GM18505 (cell line): ENCODE results near the gene KCNIP3.

Experiments
- ATAC-seq: cut with Tn5 transposase; IDR thresholded peaks from one replicate; pipeline ENCODE4 v1.9.1; 2021; ENCODE audit not compliant: unreplicated experiment
- POLR2A ChIP-seq: IDR thresholded peaks from 4 replicates; pipeline ENCODE4 v1.6.1; 2011; ENCODE audit warnings: borderline replicate concordance; ENCODE audit not compliant: insufficient read depth, insufficient read length; ENCODE audit errors: extremely low read depth

The KCNIP3 gene

DNA sequence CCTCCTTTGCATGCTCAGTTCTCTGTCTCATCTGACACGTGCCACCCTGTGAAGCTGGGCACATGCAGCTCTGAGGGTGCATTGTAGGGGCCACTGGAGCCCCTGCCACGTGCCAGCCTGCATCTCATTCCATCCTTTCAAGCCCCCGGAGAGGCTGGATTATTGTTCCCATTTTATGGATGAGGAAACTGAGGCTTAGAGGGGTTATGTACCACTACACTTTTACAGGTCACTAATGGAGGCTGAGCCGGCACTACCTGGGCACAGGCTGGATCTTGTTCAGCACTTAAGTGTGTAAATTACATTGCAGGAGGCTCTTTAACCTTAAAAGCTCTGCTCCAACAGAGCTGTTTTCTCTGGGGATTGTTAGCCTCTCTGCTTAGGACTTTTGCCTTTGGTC lies 47.5 kb downstream of the KCNIP3 start:
- no peak for TF ChIP-seq POLR2A
- no peak for ATAC-seq

GRCh38 chr2:95345081-95345562 lies 48.0 kb downstream of the KCNIP3 start:
- peak; percentile 7 for ATAC-seq
- no peak for TF ChIP-seq POLR2A

DNA sequence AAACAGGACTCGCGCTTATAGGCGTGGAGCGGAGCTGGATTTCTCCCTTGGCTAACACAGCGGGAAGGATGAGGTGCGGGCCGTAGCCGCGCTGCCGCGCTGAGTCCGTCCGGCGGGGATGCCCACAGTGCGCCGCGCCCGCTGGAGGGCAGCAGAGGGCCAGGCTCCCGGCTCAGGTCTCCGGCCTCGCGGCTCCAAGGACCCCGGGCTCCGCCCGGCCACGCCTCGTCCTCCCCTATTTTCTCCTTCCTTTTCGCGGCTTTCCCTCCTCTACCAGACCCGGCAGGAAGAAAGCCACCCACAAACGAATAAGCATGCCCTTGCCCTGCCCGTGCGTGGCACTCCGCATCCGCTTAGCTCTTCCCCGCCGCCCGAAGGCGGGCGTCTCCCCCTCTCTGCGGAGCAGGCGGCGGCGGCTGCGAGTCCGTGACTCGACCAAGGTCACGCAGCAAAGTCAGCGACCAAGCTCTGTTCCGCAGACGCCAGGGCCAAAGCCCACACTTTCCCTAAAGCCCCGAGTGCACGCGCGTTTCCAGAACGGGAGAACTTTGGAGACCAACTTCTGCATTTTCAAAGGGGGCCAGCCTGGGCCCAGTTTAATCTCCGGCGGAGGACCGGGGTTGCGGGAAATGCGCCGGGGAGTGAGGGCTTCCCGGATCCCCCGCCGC lies 48.5 kb downstream of the KCNIP3 start:
- TF ChIP-seq POLR2A = no peak
- ATAC-seq = peak; percentile 76

GRCh38 chr2:95346231-95346737 lies 49.1 kb downstream of the KCNIP3 start:
- TF ChIP-seq POLR2A = no peak
- no peak for ATAC-seq

DNA sequence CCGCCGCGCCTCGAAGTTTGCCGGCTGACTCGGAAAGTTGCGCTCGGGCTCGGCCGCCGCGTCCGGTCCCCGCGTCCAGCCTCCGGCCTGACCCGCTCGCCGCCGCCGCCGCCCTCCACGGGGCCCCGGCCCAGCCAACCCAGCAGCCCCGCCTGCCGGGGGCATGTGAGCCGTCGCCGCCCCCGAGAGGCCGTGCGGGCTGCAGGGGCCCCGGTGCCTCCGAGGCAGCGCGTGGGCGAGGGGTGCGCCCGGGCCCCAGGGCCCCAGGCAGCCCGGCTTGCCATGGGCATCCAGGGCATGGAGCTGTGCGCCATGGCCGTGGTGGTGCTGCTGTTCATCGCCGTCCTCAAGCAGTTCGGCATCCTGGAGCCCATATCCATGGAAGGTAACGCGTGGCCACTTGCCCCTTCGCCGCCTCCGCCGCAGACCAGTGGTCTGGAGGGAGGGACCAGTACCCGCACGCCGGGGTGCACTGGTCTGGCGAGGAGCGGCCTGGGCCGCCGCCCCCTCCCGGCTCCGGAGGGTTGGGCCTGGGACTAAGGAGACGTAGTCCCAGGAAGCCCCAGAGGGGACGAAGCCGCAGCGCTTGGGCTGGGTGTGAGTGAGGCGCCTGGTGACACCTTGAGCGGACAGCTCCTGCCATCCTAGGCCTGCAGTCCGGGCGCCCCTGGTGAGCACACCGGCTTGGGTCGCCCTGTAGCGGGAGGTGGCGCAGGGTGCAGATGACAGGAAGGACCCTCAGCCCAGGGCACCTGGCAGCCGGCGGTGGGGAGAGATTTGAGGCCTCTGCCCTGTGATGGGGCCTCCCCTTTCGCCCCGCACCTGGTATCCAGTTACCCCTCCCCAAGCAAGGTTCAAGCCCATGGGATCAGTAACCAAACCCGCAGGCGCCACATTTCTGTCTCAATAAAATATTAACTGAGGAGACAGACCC lies 49.9 kb downstream of the KCNIP3 start:
- ATAC-seq = no peak
- TF ChIP-seq POLR2A = no peak

DNA sequence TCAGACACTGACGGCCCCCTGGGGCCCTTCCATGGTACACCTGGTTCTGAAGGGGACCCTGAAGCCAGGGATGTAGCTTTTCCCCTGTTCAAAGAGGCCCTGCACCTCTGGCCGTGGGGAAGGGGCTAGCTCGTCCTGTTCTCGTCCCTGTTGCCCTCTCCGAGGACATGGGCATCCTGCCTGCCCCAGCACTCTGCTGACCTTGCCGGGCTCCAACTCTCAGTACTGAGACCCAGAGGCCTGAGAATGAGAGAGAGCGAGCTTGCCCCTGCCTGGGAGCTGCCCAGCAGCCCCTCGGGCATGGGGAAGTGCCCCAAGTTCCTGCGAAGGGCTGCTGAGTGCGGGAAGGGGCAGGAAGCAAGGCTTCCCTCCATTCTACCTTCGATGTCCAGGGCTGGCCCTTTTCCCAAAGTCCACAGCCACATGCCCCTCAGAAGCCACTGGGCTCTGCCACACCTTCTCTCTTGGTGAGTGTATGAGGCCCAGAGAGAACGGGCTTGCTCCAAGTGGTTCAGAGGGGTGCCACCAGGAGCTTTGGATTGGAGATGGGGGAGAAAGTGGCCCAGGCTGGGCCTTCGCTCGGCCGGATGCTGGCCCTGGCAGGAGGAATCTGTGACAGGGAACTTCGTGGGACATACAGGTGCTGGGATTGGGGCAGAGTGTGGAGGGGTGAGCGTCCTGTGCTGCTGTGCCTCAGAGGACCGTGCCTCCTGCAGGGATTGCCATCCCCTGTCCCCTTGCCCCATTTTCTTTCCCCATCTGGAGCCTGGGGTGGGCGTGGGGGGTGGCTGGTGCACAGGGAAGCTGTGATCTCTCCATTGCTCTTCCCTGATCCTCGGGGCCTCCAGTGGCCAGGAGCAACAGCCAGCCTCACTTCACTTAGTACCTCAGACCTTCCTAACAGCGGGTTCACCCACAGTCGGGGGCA lies 50.8 kb downstream of the KCNIP3 start:
- no peak for ATAC-seq
- no peak for TF ChIP-seq POLR2A

DNA sequence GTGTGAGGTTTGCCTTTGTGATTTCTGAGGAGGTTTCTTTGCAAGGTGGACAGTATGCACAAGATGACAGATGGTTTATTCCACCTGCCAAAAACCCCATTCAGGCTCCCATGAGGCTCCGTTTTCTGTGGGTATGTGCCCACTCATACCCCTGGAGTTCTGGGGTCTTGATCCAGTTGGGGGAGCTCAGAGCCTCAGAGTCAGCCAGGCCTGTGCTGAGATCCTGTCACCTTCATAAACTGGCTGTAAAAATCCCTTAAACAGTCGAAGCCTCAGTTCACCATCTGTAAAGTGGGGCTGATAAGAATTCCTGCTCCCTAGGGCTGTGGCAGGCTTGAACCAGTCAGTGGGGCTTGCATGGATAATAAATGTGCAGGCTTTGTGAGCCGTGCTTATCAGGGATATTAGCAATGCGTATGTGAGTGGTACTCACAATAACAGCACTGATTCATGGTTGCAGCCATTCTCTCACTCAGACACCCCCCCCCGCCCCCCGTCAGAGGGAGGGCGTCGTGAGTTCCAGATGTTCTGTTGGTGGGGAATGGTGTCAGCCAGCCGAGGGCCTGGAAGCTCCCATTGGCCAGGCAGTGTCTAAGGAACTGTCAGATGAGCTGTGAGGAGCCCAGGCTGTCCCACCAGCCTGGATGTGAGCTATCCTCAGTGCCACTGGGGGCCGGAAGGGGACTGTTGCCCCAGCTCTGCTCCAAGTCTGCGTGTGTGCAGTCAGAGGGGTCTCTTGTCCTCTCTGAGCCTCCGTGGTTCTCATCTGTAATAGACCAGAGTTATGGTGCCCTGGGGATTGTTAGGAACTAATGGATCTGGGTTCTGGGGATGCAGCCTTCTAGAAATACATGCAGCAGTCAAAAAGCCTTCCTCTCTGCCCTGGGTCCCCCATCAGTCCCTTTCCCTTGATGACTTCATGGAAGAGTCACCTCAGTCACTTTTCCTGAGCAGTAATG lies 51.7 kb downstream of the KCNIP3 start:
- ATAC-seq = no peak
- TF ChIP-seq POLR2A = no peak

GRCh38 chr2:95349568-95350322 lies 52.6 kb downstream of the KCNIP3 start:
- TF ChIP-seq POLR2A = no peak
- no peak for ATAC-seq

DNA sequence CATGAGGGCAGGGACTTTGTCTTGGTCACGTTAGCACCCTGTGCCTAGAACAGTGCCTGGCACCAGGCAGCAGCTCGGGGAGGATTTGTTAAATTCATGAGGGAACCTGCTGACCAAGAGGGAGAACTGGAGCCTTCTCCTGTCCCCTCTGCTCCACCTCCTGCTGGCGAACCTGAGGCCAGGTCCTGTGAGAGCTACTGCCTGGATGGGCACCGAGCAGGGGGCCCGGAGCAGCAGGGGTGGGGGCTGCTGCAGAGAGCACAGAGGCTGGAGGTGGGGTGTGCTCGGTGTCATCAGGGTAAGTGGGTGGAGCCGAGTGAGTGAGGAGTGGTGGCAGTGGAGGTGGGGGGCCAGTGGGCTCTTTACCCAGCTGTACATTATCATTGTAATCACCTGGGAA lies 53.2 kb downstream of the KCNIP3 start:
- no peak for TF ChIP-seq POLR2A
- no peak for ATAC-seq

- TF ChIP-seq POLR2A = no peak
- ATAC-seq = no peak
These were observed 53.8 kb downstream of the KCNIP3 start for GRCh38 chr2:95350774-95351597.

DNA sequence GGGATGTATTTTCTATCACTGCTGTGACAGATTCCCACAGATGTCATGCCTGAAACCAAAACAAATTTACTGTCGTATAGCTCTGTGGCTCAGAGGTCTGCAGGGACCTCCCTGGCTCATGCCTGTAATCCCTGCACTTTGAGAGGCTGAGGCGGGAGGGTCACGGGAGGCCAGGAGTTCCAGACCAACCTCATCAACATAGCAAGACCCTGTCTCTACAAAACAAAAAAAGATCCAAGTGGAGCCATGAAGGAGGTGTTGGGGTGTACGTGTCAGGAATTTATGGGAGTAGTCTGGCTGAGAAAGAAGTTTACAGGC lies 54.4 kb downstream of the KCNIP3 start:
- TF ChIP-seq POLR2A = no peak
- ATAC-seq = no peak
